ENCODE data around the gene GKN2.

The GKN2 gene, protein sequence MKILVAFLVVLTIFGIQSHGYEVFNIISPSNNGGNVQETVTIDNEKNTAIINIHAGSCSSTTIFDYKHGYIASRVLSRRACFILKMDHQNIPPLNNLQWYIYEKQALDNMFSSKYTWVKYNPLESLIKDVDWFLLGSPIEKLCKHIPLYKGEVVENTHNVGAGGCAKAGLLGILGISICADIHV

DNA sequence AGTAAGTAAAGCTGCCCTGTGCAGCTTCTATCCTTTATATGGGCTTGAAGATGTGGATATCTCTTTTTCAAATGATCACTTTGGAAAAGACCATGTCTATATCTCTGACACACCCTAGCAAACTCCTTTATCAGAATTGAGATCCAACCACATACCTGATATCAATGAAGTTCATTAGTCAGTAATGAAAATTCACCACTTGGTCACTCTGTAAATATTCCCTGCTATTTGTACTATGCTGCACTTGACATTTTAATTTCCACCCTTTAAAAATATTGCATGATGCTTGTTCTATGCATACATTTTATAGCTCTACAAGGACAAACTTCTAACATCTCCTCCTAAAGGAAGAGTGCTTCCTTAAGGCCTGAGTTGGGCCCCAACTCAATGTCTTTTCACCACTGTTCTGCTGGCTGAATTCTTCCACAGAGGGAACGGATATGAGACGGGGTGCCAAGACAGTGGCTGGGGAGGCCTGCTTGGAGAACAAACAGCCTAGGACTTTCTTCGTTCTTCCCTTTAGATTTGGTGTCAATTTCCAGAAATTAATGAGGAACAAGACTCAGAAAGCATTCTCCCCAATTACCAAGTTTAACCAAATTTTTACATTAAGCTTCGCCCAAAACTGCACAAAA lies at the start of gene GKN2:
Gene GKN2 (minus strand): TSS at position 7 of the 635 bp plus-strand sequence. CDS start 32 bp downstream, outside the sequence.
- no peak within 1 kb of the TSS for H3K4me3 Mint-ChIP-seq
- H3K27me3 Mint-ChIP-seq (ENCODE audit: low read depth): peaks cover 47% of the 10 kb centered on the region
- DNase-seq (ENCODE audit: low spot score): no peak
- no peaks in the 10 kb centered on the region for H3K36me3 Mint-ChIP-seq (ENCODE audit: low read depth)
- no peak within 1 kb of the TSS for H3K27ac Mint-ChIP-seq
- H3K4me1 Mint-ChIP-seq (ENCODE audit: low read depth): no peaks in the 10 kb centered on the region
- H3K9me3 Mint-ChIP-seq: no peaks in the 10 kb centered on the region

GRCh38 chr2:69001879-69002278 lies 49.2 kb upstream of the GKN2 start:
- Mint-ChIP-seq H3K36me3 (ENCODE audit: low read depth) (no peaks in the 10 kb centered on the region), H3K27ac (no peak overlapping the region), H3K27me3 (ENCODE audit: low read depth) (peaks cover 21% of the 10 kb centered on the region), H3K4me3 (no peak overlapping the region), H3K4me1 (ENCODE audit: low read depth) (no peaks in the 10 kb centered on the region), H3K9me3 (peaks cover 6% of the 10 kb centered on the region)
- no peak for DNase-seq (ENCODE audit: low spot score)

DNA sequence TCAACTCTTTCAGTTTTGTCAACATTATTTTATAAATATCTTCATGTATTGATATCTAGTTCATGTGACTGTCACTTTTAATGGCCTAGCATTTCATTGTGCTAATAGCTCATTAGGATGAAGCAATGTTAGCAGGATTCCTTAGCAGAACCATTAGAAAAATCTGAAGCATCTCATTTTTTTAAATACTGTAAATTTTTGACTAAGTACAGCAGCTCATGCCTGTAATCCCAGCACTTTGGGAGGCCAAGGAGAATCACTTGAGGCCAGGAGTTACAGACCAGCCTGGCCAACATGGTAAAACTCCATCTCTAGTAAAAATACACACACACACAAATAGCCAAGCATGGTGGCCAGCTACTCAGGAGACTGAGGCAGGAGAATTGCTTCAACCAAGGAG lies 44.7 kb upstream of the GKN2 start:
- H3K4me1 Mint-ChIP-seq (ENCODE audit: low read depth): no peaks in the 10 kb centered on the region
- H3K27me3 Mint-ChIP-seq (ENCODE audit: low read depth): peaks cover 29% of the 10 kb centered on the region
- H3K9me3 Mint-ChIP-seq: peaks cover 6% of the 10 kb centered on the region
- H3K36me3 Mint-ChIP-seq (ENCODE audit: low read depth): no peaks in the 10 kb centered on the region
- H3K27ac Mint-ChIP-seq: no peak overlapping the region
- H3K4me3 Mint-ChIP-seq: no peak overlapping the region
- no peak for DNase-seq (ENCODE audit: low spot score)

GRCh38 chr2:68995916-68996315 lies 43.2 kb upstream of the GKN2 start:
- Mint-ChIP-seq H3K9me3 (no peaks in the 10 kb centered on the region), H3K27me3 (ENCODE audit: low read depth) (peaks cover 21% of the 10 kb centered on the region), H3K27ac (no peak overlapping the region)

DNA sequence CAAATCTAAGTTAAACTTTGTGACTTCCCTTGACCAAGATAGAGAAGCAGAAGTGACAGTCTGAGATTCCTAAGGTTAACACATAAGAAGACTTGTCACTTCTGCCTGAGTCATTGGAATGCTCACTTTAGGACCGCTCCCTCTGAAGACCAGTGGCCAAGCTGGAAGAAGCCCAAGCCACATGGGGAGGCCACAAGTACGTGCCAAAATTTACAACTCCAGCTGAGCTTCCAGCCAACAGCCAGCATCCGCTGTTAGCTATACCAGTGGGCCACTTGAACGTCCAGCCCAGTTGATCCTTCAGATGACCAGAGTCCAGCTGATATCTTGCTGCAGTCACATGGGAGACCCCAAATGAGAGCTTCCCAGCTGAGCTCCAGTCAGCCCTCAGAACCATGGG lies 42.2 kb upstream of the GKN2 start:
- H3K27ac Mint-ChIP-seq: no peak overlapping the region
- DNase-seq (ENCODE audit: low spot score): no peak
- no peak overlapping the region for H3K4me3 Mint-ChIP-seq
- H3K9me3 Mint-ChIP-seq: no peaks in the 10 kb centered on the region
- no peaks in the 10 kb centered on the region for H3K4me1 Mint-ChIP-seq (ENCODE audit: low read depth)
- H3K27me3 Mint-ChIP-seq (ENCODE audit: low read depth): peaks cover 27% of the 10 kb centered on the region
- H3K36me3 Mint-ChIP-seq (ENCODE audit: low read depth): no peaks in the 10 kb centered on the region

More at GRCh38 chr2:68995916-68996315, 43.2 kb upstream of the GKN2 start:
- H3K36me3 Mint-ChIP-seq (ENCODE audit: low read depth): no peaks in the 10 kb centered on the region
- no peak for DNase-seq (ENCODE audit: low spot score)
- H3K4me1 Mint-ChIP-seq (ENCODE audit: low read depth): no peaks in the 10 kb centered on the region
- H3K4me3 Mint-ChIP-seq: no peak overlapping the region

- Mint-ChIP-seq H3K27me3 (ENCODE audit: low read depth) (peaks cover 22% of the 10 kb centered on the region), H3K36me3 (ENCODE audit: low read depth) (no peaks in the 10 kb centered on the region), H3K27ac (no peak overlapping the region), H3K9me3 (no peaks in the 10 kb centered on the region), H3K4me3 (no peak overlapping the region), H3K4me1 (ENCODE audit: low read depth) (no peaks in the 10 kb centered on the region)
- DNase-seq (ENCODE audit: low spot score): no peak
Observed at GRCh38 chr2:68993660-68994059, 41.0 kb upstream of the GKN2 start.

DNA sequence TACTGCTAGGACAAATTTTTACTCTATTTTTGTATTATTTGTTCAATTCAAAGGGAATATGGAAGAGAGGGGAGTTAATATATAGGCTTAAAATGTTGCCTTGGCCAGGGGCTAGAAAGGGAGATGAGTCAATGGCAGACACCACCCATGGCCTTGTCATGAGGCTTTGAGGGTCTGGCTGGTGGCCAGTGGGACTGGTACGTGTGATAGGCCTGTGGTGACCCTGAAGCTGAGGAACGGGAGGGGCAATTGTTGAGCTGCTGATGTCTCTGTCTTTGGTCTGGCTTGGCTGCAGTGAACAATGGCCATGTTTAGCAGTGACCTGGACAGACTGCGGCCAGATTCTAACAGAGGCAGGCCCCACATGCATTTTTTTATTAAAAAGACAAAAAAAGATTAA lies 40.2 kb upstream of the GKN2 start:
- Mint-ChIP-seq H3K4me3 (no peak overlapping the region), H3K36me3 (ENCODE audit: low read depth) (no peaks in the 10 kb centered on the region), H3K9me3 (no peaks in the 10 kb centered on the region), H3K27me3 (ENCODE audit: low read depth) (peaks cover 17% of the 10 kb centered on the region), H3K4me1 (ENCODE audit: low read depth) (no peaks in the 10 kb centered on the region), H3K27ac (no peak overlapping the region)
- no peak for DNase-seq (ENCODE audit: low spot score)

- DNase-seq (ENCODE audit: low spot score): no peak
- Mint-ChIP-seq H3K27ac (no peak overlapping the region), H3K4me3 (no peak overlapping the region)
Observed at GRCh38 chr2:68992341-68992740, 39.6 kb upstream of the GKN2 start.

DNA sequence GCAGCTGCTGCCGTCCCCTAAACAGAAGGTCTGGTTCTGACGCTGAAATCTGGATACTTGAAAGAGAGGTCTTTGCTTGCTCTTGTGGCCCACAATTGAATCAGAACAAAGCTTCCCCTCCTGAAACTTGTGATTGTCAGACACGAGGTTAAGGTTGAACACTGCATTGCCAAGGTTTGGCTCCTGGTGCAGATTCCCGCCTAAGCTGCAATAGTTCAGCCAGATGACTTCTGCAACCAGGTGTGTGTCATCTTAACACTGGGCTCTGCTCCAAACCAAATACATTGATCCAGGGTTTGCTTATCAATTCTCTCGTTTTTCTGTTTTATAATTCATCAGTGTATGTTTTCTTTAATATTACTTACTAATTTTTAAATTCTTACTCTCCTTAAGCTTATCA lies 36.3 kb upstream of the GKN2 start:
- no peaks in the 10 kb centered on the region for H3K4me1 Mint-ChIP-seq (ENCODE audit: low read depth)
- no peaks in the 10 kb centered on the region for H3K36me3 Mint-ChIP-seq (ENCODE audit: low read depth)
- H3K27ac Mint-ChIP-seq: no peak overlapping the region
- peaks cover 25% of the 10 kb centered on the region for H3K27me3 Mint-ChIP-seq (ENCODE audit: low read depth)
- H3K4me3 Mint-ChIP-seq: no peak overlapping the region
- no peaks in the 10 kb centered on the region for H3K9me3 Mint-ChIP-seq
- DNase-seq (ENCODE audit: low spot score): no peak

More at GRCh38 chr2:68992341-68992740, 39.6 kb upstream of the GKN2 start:
- Mint-ChIP-seq H3K4me1 (ENCODE audit: low read depth) (no peaks in the 10 kb centered on the region), H3K9me3 (no peaks in the 10 kb centered on the region), H3K36me3 (ENCODE audit: low read depth) (no peaks in the 10 kb centered on the region), H3K27me3 (ENCODE audit: low read depth) (peaks cover 17% of the 10 kb centered on the region)

GRCh38 chr2:68987021-68987503 lies 34.4 kb upstream of the GKN2 start:
- DNase-seq (ENCODE audit: low spot score): no peak
- Mint-ChIP-seq H3K4me1 (ENCODE audit: low read depth) (no peaks in the 10 kb centered on the region), H3K36me3 (ENCODE audit: low read depth) (no peaks in the 10 kb centered on the region), H3K27ac (no peak overlapping the region), H3K9me3 (no peaks in the 10 kb centered on the region), H3K27me3 (ENCODE audit: low read depth) (peaks cover 25% of the 10 kb centered on the region), H3K4me3 (no peak overlapping the region)

GRCh38 chr2:68980956-68981355 lies 28.3 kb upstream of the GKN2 start:
- peaks cover 37% of the 10 kb centered on the region for H3K27me3 Mint-ChIP-seq (ENCODE audit: low read depth)
- H3K27ac Mint-ChIP-seq: no peak overlapping the region
- no peaks in the 10 kb centered on the region for H3K9me3 Mint-ChIP-seq
- H3K36me3 Mint-ChIP-seq (ENCODE audit: low read depth): no peaks in the 10 kb centered on the region
- no peaks in the 10 kb centered on the region for H3K4me1 Mint-ChIP-seq (ENCODE audit: low read depth)
- no peak overlapping the region for H3K4me3 Mint-ChIP-seq
- DNase-seq (ENCODE audit: low spot score): no peak

GRCh38 chr2:68978098-68978497 lies 25.4 kb upstream of the GKN2 start:
- Mint-ChIP-seq H3K36me3 (ENCODE audit: low read depth) (no peaks in the 10 kb centered on the region), H3K9me3 (no peaks in the 10 kb centered on the region), H3K27me3 (ENCODE audit: low read depth) (peaks cover 31% of the 10 kb centered on the region), H3K4me1 (ENCODE audit: low read depth) (no peaks in the 10 kb centered on the region), H3K4me3 (no peak overlapping the region), H3K27ac (no peak overlapping the region)
- no peak for DNase-seq (ENCODE audit: low spot score)

DNA sequence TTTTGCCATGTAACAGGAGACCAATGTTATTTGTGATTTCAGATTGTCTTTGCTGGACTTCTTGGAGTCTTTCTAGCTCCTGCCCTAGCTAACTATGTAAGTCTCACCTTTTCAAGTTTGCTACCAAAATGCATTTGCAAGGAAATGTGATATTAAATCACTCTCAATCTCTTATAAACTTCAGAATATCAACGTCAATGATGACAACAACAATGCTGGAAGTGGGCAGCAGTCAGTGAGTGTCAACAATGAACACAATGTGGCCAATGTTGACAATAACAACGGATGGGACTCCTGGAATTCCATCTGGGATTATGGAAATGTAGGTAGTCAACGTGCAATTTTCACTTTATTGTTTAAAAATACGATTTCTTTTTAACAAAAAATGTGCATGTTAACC lies 24.8 kb upstream of the GKN2 start:
- DNase-seq (ENCODE audit: low spot score): no peak
- no peaks in the 10 kb centered on the region for H3K9me3 Mint-ChIP-seq
- H3K4me3 Mint-ChIP-seq: no peak overlapping the region
- H3K27ac Mint-ChIP-seq: no peak overlapping the region
- H3K4me1 Mint-ChIP-seq (ENCODE audit: low read depth): no peaks in the 10 kb centered on the region
- no peaks in the 10 kb centered on the region for H3K36me3 Mint-ChIP-seq (ENCODE audit: low read depth)
- H3K27me3 Mint-ChIP-seq (ENCODE audit: low read depth): peaks cover 31% of the 10 kb centered on the region

DNA sequence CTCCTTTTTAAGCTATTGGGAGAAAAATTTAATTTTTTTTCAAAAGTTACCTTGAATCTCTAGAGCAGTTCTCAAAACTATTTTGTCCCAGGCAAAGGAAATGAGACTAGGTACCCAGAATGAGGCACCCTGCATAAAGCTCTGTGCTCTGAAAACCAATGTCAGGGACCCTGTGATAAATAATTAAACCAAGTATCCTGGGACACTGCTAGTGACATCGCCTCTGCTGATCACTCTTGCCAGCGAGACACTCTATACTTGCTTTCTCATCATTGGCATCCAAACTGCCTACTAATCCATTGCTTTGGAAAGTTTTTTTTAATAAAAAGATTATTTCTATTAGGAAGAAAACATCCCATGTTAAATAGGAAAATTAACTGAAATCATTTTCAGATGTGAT lies 23.2 kb upstream of the GKN2 start:
- no peak overlapping the region for H3K4me3 Mint-ChIP-seq
- peaks cover 23% of the 10 kb centered on the region for H3K27me3 Mint-ChIP-seq (ENCODE audit: low read depth)
- DNase-seq (ENCODE audit: low spot score): no peak
- H3K27ac Mint-ChIP-seq: no peak overlapping the region
- H3K4me1 Mint-ChIP-seq (ENCODE audit: low read depth): no peaks in the 10 kb centered on the region
- H3K36me3 Mint-ChIP-seq (ENCODE audit: low read depth): no peaks in the 10 kb centered on the region
- no peaks in the 10 kb centered on the region for H3K9me3 Mint-ChIP-seq

Data from T-helper 2 cell treated with Interferon-gamma antibody and Interleukin-4, amounts not matched to agents 5 μg/mL and 100 μg/mL, for 36 hours (primary cell).